Astrocyte of the cerebellum (primary cell): ENCODE results near the gene LRSAM1.

ENCODE experiments used
- DNase-seq: peaks from one replicate; pipeline ENCODE4 v3.0.0-alpha.2; 2011; ENCODE audit warnings: low read depth
- H3K4me3 ChIP-seq: 2 replicates; pipeline ENCODE4 v1.5.1; 2011; ENCODE audit warnings: mild to moderate bottlenecking, low read depth, low read length, moderate library complexity
- in situ Hi-C: cut with HindIII; loops from 2 replicates; pipeline ENCODE4 v1.10.0; 2017; ENCODE audit warnings: low sequenced_read_pairs
- TF ChIP-seq, protein P1 (sequence below): IDR thresholded peaks from 2 replicates; pipeline ENCODE4 v1.5.1; 2012; ENCODE audit warnings: low read length, low read depth, moderate library complexity, mild to moderate bottlenecking; ENCODE audit errors: missing control alignments

LRSAM1 gene

DNA sequence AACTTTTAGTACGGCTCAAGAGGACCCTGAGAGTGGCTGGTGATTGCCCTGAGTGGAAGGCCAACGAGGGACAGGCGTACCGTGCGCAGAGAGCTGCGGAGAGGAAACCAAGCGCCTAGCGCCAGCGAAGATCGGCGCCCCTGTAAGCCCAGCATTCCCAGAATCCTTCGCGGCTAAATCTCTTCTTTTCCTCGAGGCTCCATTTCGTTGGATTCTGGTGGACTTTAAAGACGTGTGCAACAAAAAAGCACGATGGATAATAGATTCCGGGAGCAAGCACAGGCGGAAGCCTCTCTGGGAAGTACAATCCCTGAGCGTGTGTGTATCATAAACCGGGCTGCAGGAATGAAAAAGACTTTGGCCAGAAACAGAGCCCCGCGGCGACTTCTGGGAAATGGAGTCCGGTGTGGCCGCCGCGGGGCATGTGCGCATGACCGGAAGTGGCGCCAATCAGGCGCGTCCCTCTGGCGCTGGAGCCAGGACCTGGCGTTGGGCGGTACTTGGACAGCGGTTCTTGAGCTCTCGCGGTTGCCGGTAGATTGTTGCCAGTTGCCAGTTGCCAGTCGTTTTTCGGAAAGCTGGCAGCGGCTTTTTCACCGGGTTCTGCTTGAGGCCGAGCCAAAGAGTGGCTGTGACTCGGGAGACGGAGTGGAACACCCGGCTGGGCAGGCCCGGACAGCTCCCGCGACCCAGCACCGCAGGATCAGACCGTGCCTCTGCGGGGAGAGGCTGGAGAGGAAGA lies 27.2 kb upstream of the LRSAM1 start, which contains the start of gene ZNF79:
ZNF79 (plus strand) TSS at position 449 of the 742 bp plus-strand sequence. CDS start 406 bp downstream, outside the sequence.
- in situ Hi-C loops: no loop called here
- peak within 1 kb of the TSS; percentile 90 for H3K4me3 ChIP-seq
- TF ChIP-seq, protein P1, sequence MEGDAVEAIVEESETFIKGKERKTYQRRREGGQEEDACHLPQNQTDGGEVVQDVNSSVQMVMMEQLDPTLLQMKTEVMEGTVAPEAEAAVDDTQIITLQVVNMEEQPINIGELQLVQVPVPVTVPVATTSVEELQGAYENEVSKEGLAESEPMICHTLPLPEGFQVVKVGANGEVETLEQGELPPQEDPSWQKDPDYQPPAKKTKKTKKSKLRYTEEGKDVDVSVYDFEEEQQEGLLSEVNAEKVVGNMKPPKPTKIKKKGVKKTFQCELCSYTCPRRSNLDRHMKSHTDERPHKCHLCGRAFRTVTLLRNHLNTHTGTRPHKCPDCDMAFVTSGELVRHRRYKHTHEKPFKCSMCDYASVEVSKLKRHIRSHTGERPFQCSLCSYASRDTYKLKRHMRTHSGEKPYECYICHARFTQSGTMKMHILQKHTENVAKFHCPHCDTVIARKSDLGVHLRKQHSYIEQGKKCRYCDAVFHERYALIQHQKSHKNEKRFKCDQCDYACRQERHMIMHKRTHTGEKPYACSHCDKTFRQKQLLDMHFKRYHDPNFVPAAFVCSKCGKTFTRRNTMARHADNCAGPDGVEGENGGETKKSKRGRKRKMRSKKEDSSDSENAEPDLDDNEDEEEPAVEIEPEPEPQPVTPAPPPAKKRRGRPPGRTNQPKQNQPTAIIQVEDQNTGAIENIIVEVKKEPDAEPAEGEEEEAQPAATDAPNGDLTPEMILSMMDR: no peak
- DNase-seq: peak; percentile 76

DNA sequence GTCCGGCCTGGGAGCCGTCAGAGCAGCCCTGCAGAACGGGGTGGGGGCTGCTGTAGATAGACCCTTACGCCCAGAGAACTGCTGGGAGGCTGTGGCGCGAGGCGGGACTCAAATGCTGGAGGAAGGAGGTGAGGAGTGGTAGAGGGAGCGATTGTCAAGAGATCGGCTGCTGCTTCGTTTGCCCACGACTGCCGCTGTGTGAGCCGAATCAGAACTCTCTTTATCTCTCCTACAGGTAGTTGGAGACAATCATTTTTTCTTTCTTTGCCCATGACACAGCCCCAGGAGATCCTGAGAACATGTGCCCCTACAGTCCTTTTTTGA lies 26.7 kb upstream of the LRSAM1 start:
- no peak for DNase-seq
- in situ Hi-C loops: no loop called here
- TF ChIP-seq, protein P1: no peak
- H3K4me3 ChIP-seq: peak overlapping the region; percentile 90

DNA sequence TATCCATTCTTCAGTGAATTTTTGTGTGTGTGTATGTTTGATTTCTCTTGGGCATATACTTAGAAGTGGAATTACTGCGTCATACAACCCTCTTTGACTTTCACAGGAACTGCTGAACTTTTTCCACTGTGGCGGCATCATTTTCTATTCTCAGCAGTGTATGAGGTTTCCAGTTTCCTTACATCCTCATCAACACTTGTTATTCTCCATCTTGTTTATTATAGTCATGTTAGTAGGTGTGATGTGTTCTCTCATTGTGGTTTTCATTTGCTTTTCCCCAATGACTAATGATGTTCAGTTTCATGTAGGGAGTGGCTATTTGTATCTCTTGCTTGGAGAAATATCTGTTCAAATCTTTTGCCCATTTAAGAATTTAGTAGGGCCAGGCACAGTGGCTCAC lies 24.6 kb upstream of the LRSAM1 start:
- in situ Hi-C loops: no loop called here
- no peak for DNase-seq

DNA sequence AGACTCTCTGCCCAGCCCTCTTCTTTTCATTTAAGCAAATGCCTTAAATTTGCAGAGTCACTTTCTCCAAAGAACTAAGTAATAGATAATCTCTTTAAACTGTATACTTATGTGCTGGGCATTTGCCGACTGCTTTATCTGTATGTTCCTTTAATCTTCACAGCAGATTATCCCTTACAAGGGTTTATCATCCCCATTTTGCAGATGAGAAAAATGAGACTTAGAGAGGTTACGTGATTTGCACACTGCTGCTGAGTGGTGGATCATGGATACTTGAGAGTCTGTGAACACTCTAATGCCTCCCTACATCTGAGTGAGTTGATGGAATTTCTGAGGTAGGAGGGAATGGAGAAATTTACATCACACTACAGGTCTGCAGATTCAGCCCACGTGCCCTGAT lies 23.0 kb upstream of the LRSAM1 start:
- TF ChIP-seq, protein P1: no peak
- in situ Hi-C loops: no loop called here
- no peak for DNase-seq
- no peak overlapping the region for H3K4me3 ChIP-seq

More for the DNA sequence above, 24.6 kb upstream of the LRSAM1 start:
- H3K4me3 ChIP-seq: no peak overlapping the region
- TF ChIP-seq, protein P1: no peak

DNA sequence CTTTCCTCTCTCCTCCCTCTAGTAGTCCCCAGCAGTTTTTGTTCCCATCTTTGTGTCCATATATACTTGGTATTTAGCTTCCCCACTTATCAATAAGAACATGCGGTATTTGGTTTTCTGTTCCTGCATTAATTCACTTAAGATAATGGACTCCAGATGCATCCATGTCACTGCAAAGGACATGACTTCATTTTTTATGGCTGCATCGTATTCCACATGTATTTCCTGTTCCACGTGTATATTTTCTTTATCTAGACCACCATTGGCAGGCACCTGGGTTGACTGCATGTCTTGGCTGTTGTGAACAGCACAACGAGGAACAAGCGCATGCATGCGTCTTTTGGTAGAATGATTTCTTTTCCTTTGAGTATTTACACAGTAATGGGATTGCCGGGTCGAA lies 20.9 kb upstream of the LRSAM1 start:
- TF ChIP-seq, protein P1: no peak
- in situ Hi-C loops: no loop called here
- H3K4me3 ChIP-seq: no peak overlapping the region
- DNase-seq: no peak

DNA sequence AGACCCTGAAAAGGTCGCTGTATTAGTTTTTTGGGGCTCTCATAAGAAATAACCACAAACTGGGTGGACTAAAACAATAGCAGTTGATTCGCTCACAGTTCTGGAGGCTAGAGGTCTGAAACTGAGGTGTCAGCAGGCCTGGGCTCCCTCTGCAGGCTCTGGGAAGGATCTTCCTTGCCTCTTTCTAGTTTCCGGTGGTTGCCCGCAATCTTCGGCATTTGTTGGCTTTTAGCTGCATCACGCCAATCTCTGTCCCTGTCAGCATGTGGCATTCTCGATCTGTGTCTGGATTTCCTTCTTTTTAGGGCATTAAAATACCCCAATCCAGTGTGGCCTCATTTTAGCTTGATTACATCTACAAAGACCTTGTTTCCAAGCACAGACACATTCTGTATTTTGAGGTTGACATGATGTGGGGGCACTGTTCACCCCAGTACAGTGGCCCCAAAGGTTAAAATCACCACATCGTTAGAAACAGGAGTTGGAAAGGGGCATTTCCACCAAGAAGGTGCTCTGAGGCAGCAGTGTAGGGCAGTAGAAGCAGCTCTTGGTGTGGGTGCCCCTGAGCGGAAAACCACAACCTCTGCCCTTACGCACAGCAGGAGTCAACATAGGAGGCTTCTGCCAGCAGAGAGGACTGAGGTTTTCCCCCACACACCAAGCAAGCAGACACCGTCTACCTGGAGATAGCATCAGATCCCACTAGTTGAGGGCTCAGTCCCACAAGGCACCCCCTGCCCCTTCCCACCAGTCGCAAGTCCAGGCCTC lies 13.6 kb upstream of the LRSAM1 start:
- H3K4me3 ChIP-seq: no peak overlapping the region

More for the DNA sequence above, 13.6 kb upstream of the LRSAM1 start:
- in situ Hi-C loops: no loop called here
- TF ChIP-seq, protein P1: peak; percentile 22
- no peak for DNase-seq
